ENCODE measurements around the gene NUB1.

The NUB1 gene

GRCh38 chr7:151334628-151335027 is 7.0 kb upstream of the NUB1 start:
- no peaks in the 10 kb centered on the region for H3K36me3 ChIP-seq (ENCODE audit: control insufficient read depth, insufficient read depth, low read length)
- H3K9me3 ChIP-seq (ENCODE audit: control insufficient read depth, low read length): no peaks in the 10 kb centered on the region
- no peaks in the 10 kb centered on the region for H3K4me1 ChIP-seq
- no peaks in the 10 kb centered on the region for H3K79me2 ChIP-seq
- no peak overlapping the region for H3K27ac ChIP-seq
- H3K4me2 ChIP-seq (ENCODE audit: low read length): no peak overlapping the region
- no peak overlapping the region for H3K9ac ChIP-seq
- no peak overlapping the region for H2AFZ ChIP-seq
- H3K4me3 ChIP-seq (ENCODE audit: low read depth, low read length): no peak overlapping the region
- TF ChIP-seq CTCF (IDR thresholded peaks at IDR 0.05): no peak
- no peaks in the 10 kb centered on the region for H3K27me3 ChIP-seq (ENCODE audit: control insufficient read depth, insufficient read depth, low read length)

GRCh38 chr7:151336027-151336708 is 5.4 kb upstream of the NUB1 start:
- Histone ChIP-seq H3K27me3 (ENCODE audit: control insufficient read depth, insufficient read depth, low read length) (no peaks in the 10 kb centered on the region), H3K36me3 (ENCODE audit: control insufficient read depth, insufficient read depth, low read length) (no peaks in the 10 kb centered on the region), H3K4me2 (ENCODE audit: low read length) (no peak overlapping the region), H3K9me3 (ENCODE audit: control insufficient read depth, low read length) (no peaks in the 10 kb centered on the region), H3K4me1 (no peaks in the 10 kb centered on the region), H3K9ac (no peak overlapping the region), H3K4me3 (ENCODE audit: low read depth, low read length) (no peak overlapping the region), H3K27ac (no peak overlapping the region), H2AFZ (no peak overlapping the region), H3K79me2 (no peaks in the 10 kb centered on the region)
- TF ChIP-seq CTCF (IDR thresholded peaks at IDR 0.05): no peak

- H3K4me3 ChIP-seq (ENCODE audit: low read depth, low read length): no peak overlapping the region
- H3K9me3 ChIP-seq (ENCODE audit: control insufficient read depth, low read length): no peaks in the 10 kb centered on the region
- TF ChIP-seq CTCF (IDR thresholded peaks at IDR 0.05): no peak
- no peak overlapping the region for H2AFZ ChIP-seq
- H3K9ac ChIP-seq: no peak overlapping the region
- H3K27ac ChIP-seq: no peak overlapping the region
- no peaks in the 10 kb centered on the region for H3K79me2 ChIP-seq
- no peak overlapping the region for H3K4me2 ChIP-seq (ENCODE audit: low read length)
- H3K36me3 ChIP-seq (ENCODE audit: control insufficient read depth, insufficient read depth, low read length): no peaks in the 10 kb centered on the region
- H3K27me3 ChIP-seq (ENCODE audit: control insufficient read depth, insufficient read depth, low read length): no peaks in the 10 kb centered on the region
- no peaks in the 10 kb centered on the region for H3K4me1 ChIP-seq
Measured at GRCh38 chr7:151337346-151337745, 4.3 kb upstream of the NUB1 start.

- Histone ChIP-seq H3K4me2 (ENCODE audit: low read length) (no peak overlapping the region), H3K27me3 (ENCODE audit: control insufficient read depth, insufficient read depth, low read length) (no peaks in the 10 kb centered on the region), H3K4me3 (ENCODE audit: low read depth, low read length) (no peak overlapping the region), H3K36me3 (ENCODE audit: control insufficient read depth, insufficient read depth, low read length) (no peaks in the 10 kb centered on the region), H3K79me2 (peaks cover 9% of the 10 kb centered on the region), H3K9me3 (ENCODE audit: control insufficient read depth, low read length) (no peaks in the 10 kb centered on the region), H2AFZ (no peak overlapping the region), H3K4me1 (peaks cover 4% of the 10 kb centered on the region), H3K27ac (no peak overlapping the region), H3K9ac (no peak overlapping the region)
- TF ChIP-seq CTCF (IDR thresholded peaks at IDR 0.05): no peak
Measured at GRCh38 chr7:151338809-151339208, 2.8 kb upstream of the NUB1 start.

All from parathyroid adenoma (tissue), 2 donors.